MM.1S (cell line): Measurements from ENCODE around the gene ULK2.

Source experiments
- CTCF ChIP-seq: fragments of 300-600 bp; sonication (generic); IDR thresholded peaks from 2 replicates; pipeline ENCODE4 v1.5.1; 2016; ENCODE audit warnings: antibody characterized with exemption, low read length, mixed read lengths
- EZH2 ChIP-seq: fragments of 300-600 bp; sonication (generic); optimal IDR thresholded peaks from 2 replicates; pipeline ENCODE3; 2017; ENCODE audit warnings: low read depth, mild to moderate bottlenecking, antibody characterized with exemption, low read length, mixed read lengths
- EZH2phosphoT487 ChIP-seq: fragments of 300-600 bp; sonication (generic); IDR thresholded peaks from 2 replicates; pipeline ENCODE4 v1.6.1; 2018; ENCODE audit warnings: antibody characterized with exemption, low read length

GRCh38 chr17:19731626-19732025 lies 136.1 kb downstream of the ULK2 start:
- TF ChIP-seq CTCF, result no peak
- TF ChIP-seq EZH2, result no peak
- no peak for TF ChIP-seq EZH2phosphoT487
